CD4-positive, alpha-beta T cell treated with Interleukin-4 for 4 hours (primary cell): ENCODE measurements around the gene COL16A1.

Experiments used
- DNase-seq: peaks from one replicate; pipeline ENCODE4 v3.0.0-alpha.2; 2020

COL16A1 gene

GRCh38 chr1:31621498-31621820, 82.4 kb downstream of the COL16A1 start:
- DNase-seq, result no peak

GRCh38 chr1:31620631-31621497, 83.0 kb downstream of the COL16A1 start:
- DNase-seq, result no peak

GRCh38 chr1:31618916-31619846, 84.6 kb downstream of the COL16A1 start:
- DNase-seq, result no peak

GRCh38 chr1:31617916-31618746, 85.7 kb downstream of the COL16A1 start:
- no peak for DNase-seq

GRCh38 chr1:31617218-31617915, 86.5 kb downstream of the COL16A1 start, which contains the start of gene HCRTR1:
HCRTR1 (plus strand) TSS chr1:31617689; CDS start chr1:31619193, 1,504 bp downstream.
- no peak for DNase-seq

- no peak for DNase-seq
These were observed 87.9 kb downstream of the COL16A1 start for GRCh38 chr1:31615939-31616338.

GRCh38 chr1:31615414-31615813, 88.4 kb downstream of the COL16A1 start:
- DNase-seq, result no peak

- no peak for DNase-seq
These were observed 89.3 kb downstream of the COL16A1 start for GRCh38 chr1:31614414-31615005.

GRCh38 chr1:31609514-31610118, 94.2 kb downstream of the COL16A1 start:
- no peak for DNase-seq

- DNase-seq, result no peak
These were observed 96.5 kb downstream of the COL16A1 start for GRCh38 chr1:31607360-31607759.

- DNase-seq, result peak; percentile 10
These were observed 97.8 kb downstream of the COL16A1 start for GRCh38 chr1:31605908-31606427.
